K562 (cell line): ENCODE results near the gene REM2. TPM values are rescaled to one million over a fixed set of nuclear protein-coding genes. Genes with fewer than 3 reads are reported as not detected.
"Not testable (repeated sequence)": the region's sequence is repeated elsewhere in the genome, so short reads cannot be mapped to it uniquely, and the experiment has no call there.

Experiments
- ATAC-seq: fragments of 200-7000 bp; cut with Tn5 transposase; 3 replicates; pipeline ENCODE4 v1.9.1; 2020; ENCODE audit warnings: moderate library complexity
- BruUV-seq: library from RNA; stranded (reverse); fragments of 400-500 nt; replicated peaks from 2 replicates; lab custom pipeline; 2021; lab: Mats Ljungman, UMichigan
- CTCF ChIA-PET: fragments of 300-600 bp; formaldehyde crosslinking; extraction: SDS; loops from one replicate; lab custom pipeline; 2021; ENCODE audit warnings: low intra/inter-chr PET ratio; lab: Yijun Ruan, JAX
- POLR2A ChIA-PET: fragments of 300-600, 350-650 bp; sonication (Branson Sonifier 250); formaldehyde crosslinking; extraction: SDS; loops from one replicate; lab custom pipeline; 2021; ENCODE audit warnings: antibody characterized with exemption, inconsistent platforms; lab: Yijun Ruan, JAX
- DNase-seq, 4 experiments: peaks; one replicate each; pipeline versions ENCODE4 v3.0.0 to v3.0.0-alpha.2; 2011 to 2018; ENCODE audit warnings: low spot score in 3 of 4, mixed read lengths in 3 of 4; ENCODE audit errors: extremely low read depth in 1 of 4
- FAIRE-seq: peaks from 2 replicates; lab custom pipeline; 2011; peaks lifted over from hg19 to GRCh38; lab: Jason Lieb, UNC
- H2AFZ ChIP-seq: 2 replicates; pipeline ENCODE4 v1.6.0; 2011; ENCODE audit warnings: low read depth, low read length, control low read depth, inconsistent platforms
- H3K27ac ChIP-seq: fragments of 200-600 bp; 3 replicates; pipeline ENCODE4 v1.8.0; 2011; ENCODE audit warnings: low read depth, mild to moderate bottlenecking, control low read depth, inconsistent platforms, low read length, moderate library complexity, mixed read lengths; ENCODE audit errors: extremely low read depth
- H3K27me3 ChIP-seq, 2 experiments: fragments of 300-600 bp in 1 of 2; 2 replicates in 1 of 2; 3 replicates in 1 of 2; pipeline versions ENCODE4 v1.6.0 to v1.8.0; 2011; ENCODE audit warnings: inconsistent platforms in 2 of 2, low read length in 2 of 2, mild to moderate bottlenecking in 1 of 2, mixed read lengths in 1 of 2, moderate library complexity in 1 of 2; ENCODE audit not compliant: control insufficient read depth in 2 of 2, insufficient read depth in 2 of 2
- H3K36me3 ChIP-seq: fragments of 300-600 bp; 3 replicates; pipeline ENCODE4 v1.8.0; 2011; ENCODE audit warnings: mild to moderate bottlenecking, low read length, inconsistent platforms; ENCODE audit not compliant: control insufficient read depth, insufficient read depth
- H3K4me1 ChIP-seq, 2 experiments: fragments of 200-600 bp in 1 of 2; replicated peaks in 1 of 2; 2 replicates in 1 of 2; 3 replicates in 1 of 2; pipeline versions ENCODE4 v1.5.1 to v1.8.0; 2011; ENCODE audit warnings: inconsistent platforms in 2 of 2, low read length in 2 of 2, mild to moderate bottlenecking in 1 of 2, mixed read lengths in 1 of 2, moderate library complexity in 1 of 2; ENCODE audit not compliant: control insufficient read depth in 2 of 2, insufficient read depth in 2 of 2
- H3K4me2 ChIP-seq: 2 replicates; pipeline ENCODE4 v1.6.1; 2011; ENCODE audit warnings: low read length, control low read depth, inconsistent platforms, mixed read lengths; ENCODE audit not compliant: insufficient read depth
- H3K4me3 ChIP-seq: fragments of 200-600 bp; sonication (generic), shearing (Covaris generic); 2 replicates; pipeline ENCODE4 v1.5.1; 2016; ENCODE audit warnings: control low read depth, inconsistent platforms
- H3K79me2 ChIP-seq: fragments of 200-600 bp; 3 replicates; pipeline ENCODE4 v1.8.0; 2011; ENCODE audit warnings: low read length, inconsistent platforms; ENCODE audit not compliant: control insufficient read depth, insufficient read depth
- H3K9ac ChIP-seq, 2 experiments: 2 replicates each; pipeline versions ENCODE4 v1.6.0 to v1.6.1; 2011; ENCODE audit warnings: low read depth in 2 of 2, low read length in 2 of 2, control low read depth in 1 of 2, inconsistent platforms in 1 of 2, mild to moderate bottlenecking in 1 of 2, mixed read lengths in 1 of 2; ENCODE audit not compliant: insufficient read depth in 1 of 2
- H3K9me1 ChIP-seq: one replicate; pipeline ENCODE4 v1.6.0; 2011; ENCODE audit warnings: inconsistent platforms, mild to moderate bottlenecking, low read length, moderate library complexity; ENCODE audit not compliant: control insufficient read depth, insufficient read depth
- H3K9me3 ChIP-seq: replicated peaks from 2 replicates; pipeline ENCODE4 v1.5.1; 2011; ENCODE audit warnings: low read depth, low read length, inconsistent platforms; ENCODE audit not compliant: control insufficient read depth, insufficient read depth
- H4K20me1 ChIP-seq: replicated peaks from 2 replicates; pipeline ENCODE4 v1.6.1; 2011; ENCODE audit warnings: low read length, inconsistent platforms, mixed read lengths; ENCODE audit not compliant: control insufficient read depth, insufficient read depth
- NR2C2 ChIP-seq, 2 experiments: fragments of 200-800 bp in 1 of 2; sonication (Bioruptor generic) in 1 of 2; sonication (generic) in 1 of 2; formaldehyde crosslinking in 1 of 2; IDR thresholded peaks; 2 replicates each; pipeline versions ENCODE4 v1.6.1 to v1.8.0; 2016 to 2022; ENCODE audit warnings: mild to moderate bottlenecking in 1 of 2, missing compliant biosample characterization in 1 of 2, missing genetic modification characterization in 1 of 2, missing genetic modification reagents in 1 of 2
- WGBS: fragments of 100-300 bp; shearing (Covaris generic); methylation state at CpG from one replicate; pipeline ENCODE4 v1.1.6; 2016; ENCODE audit warnings: low coverage, mixed read lengths; ENCODE audit not compliant: insufficient coverage; ENCODE audit errors: missing lambda C conversion rate; 5-methylcytosine and 5-hydroxymethylcytosine counted together
- in situ Hi-C: fragments of 300-500 bp; cut with MboI; formaldehyde crosslinking; loops from 4 replicates; pipeline ENCODE4 v1.15.0; 2018; ENCODE audit warnings: inconsistent platforms, mixed read lengths
- intact Hi-C: fragments of 100-400 bp; cut with micrococcal nuclease; formaldehyde crosslinking; loops from 2 replicates; pipeline ENCODE4 v1.14.2; 2022
- polyA plus RNA-seq, 8 experiments: library from polyadenylated mRNA; depleted of rRNA in 4 of 8; stranded (reverse) in 5 of 8; unstranded in 3 of 8; fragments of >200 nt; fragmentation: Nextera tagmentation in 2 of 8; fragmentation: Illumina TruSeq in 1 of 8; extraction: Ambion mirVana in 2 of 8; extraction: Trizol in 1 of 8; gene quantifications; 2 replicates each; pipeline versions ENCODE4 v1.2.1 to v1.2.3, GENCODE V29; 2011 to 2014; ENCODE audit warnings: inconsistent platforms in 1 of 8, missing spikeins in 1 of 8
- total RNA-seq, 7 experiments: library from RNA; depleted of rRNA in 6 of 7; stranded (reverse); fragments of >200 nt in 6 of 7; fragmentation: Illumina TruSeq in 2 of 7; extraction: Trizol in 2 of 7; gene quantifications; 2 replicates each; pipeline versions ENCODE4 v1.2.1 to v1.2.3, GENCODE V29; 2011 to 2021; ENCODE audit warnings: low replicate concordance in 1 of 7

The REM2 gene
- total and polyA plus RNA-seq, 9 of the 15 experiments (the other 6 are each of a cell fraction or from before 2014, with no cell fraction given): 0.18 to 1.0 (median 0.38) TPM

GRCh38 chr14:22850944-22851764, 31.9 kb upstream of the REM2 start:
- ATAC-seq (no peak), DNase-seq (no peak), FAIRE-seq (no peak)
- ChIA-PET CTCF (interaction anchor here (0.6 to 4.3 kb wide), 6 partner anchors 9 to 293 kb away, joined by 3 to 68 read pairs (median 24); no protein-coding TSS in a partner anchor), POLR2A (interaction anchor here (0.6 to 1.9 kb wide), 5 partner anchors 12 to 104 kb away, joined by 4 to 9 read pairs (median 4); partner anchors contain the start of gene OXA1L)
- Histone ChIP-seq H3K36me3 (no peaks in the 10 kb centered on the region), H3K27ac (no peak overlapping the region), H3K9ac (0 out of 4 replicates have a peak overlapping the region, but pooled peaks of 1 of the 2 experiments have one; percentile 43), H3K4me3 (no peak overlapping the region), H3K4me1 (peaks cover 5 to 31% of the 10 kb centered on the region in 2 experiments; a peak in 3 of 5 replicates), H4K20me1 (no peaks in the 10 kb centered on the region), H3K4me2 (no peak overlapping the region), H2AFZ (no peak overlapping the region), H3K9me1 (no peaks in the 10 kb centered on the region), H3K27me3 (no peaks in the 10 kb centered on the region), H3K9me3 (no peaks in the 10 kb centered on the region), H3K79me2 (no peaks in the 10 kb centered on the region)
- in situ Hi-C loops (no loop called here), intact Hi-C loops (no loop called here)
- no TSS peak for BruUV-seq
- WGBS: 72% methylated on average over 8 of the region's 9 CpGs
- TF ChIP-seq NR2C2 (CRISPR knock-in tag; IDR thresholded peaks at IDR 0.05): no peak
- TF ChIP-seq NR2C2 (tag; IDR thresholded peaks at IDR 0.05): no peak

DNA sequence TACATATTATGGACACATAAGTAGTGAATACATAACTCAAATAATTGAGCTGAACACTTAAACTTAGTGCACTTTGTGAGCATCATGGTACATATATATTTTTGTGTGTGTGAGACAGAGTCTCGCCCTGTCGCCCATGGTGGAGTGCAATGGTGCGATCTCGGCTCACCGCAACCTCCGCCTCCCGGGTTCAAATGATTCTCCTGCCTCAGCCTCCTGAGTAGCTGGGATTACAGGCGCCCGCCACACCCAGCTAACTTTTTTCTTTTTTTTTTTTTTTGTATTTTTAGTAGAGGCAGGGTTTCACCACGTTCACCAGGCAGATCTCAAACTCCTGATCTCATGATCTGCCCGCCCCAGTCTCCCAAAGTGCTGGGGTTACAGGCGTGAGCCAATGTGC, 30.8 kb upstream of the REM2 start:
- H3K27ac ChIP-seq, H2AFZ ChIP-seq, H3K4me2 ChIP-seq, in situ Hi-C loops, H3K9me1 ChIP-seq, DNase-seq, H3K4me3 ChIP-seq, FAIRE-seq, H3K27me3 ChIP-seq, BruUV-seq, ATAC-seq, H3K9me3 ChIP-seq, H4K20me1 ChIP-seq, H3K9ac ChIP-seq, H3K79me2 ChIP-seq, H3K36me3 ChIP-seq: not testable (repeated sequence)
- H3K4me1 ChIP-seq: peaks cover 5 to 26% of the 10 kb centered on the region in 2 experiments; a peak in 3 of 5 replicates
- ChIA-PET POLR2A (interaction anchor here (0.6 to 1.8 kb wide), 3 partner anchors 28 to 155 kb away, joined by 3 to 5 read pairs (median 4); no protein-coding TSS in a partner anchor), CTCF (interaction anchor here (1.4 to 4.3 kb wide), 7 partner anchors 28 to 295 kb away, joined by 4 to 68 read pairs (median 19); no protein-coding TSS in a partner anchor)
- 79% methylated on average over 12 of the region's 12 CpGs for WGBS
- intact Hi-C loops: loop anchor here (2.0 kb wide), 3 partner anchors 193 to 413 kb away; no protein-coding TSS in a partner anchor
